Mesenchymal stem cell (in vitro differentiated cells and primary cell): Measurements from ENCODE around the gene ZFYVE26. TPM values are rescaled to one million over a fixed set of nuclear protein-coding genes. Genes with fewer than 3 reads are reported as not detected.

Experiments used
- DNase-seq: peaks from one replicate; pipeline ENCODE4 v3.0.0-alpha.2; 2013
- H2AFZ ChIP-seq: one replicate; pipeline ENCODE4 v1.6.1; 2013; ENCODE audit warnings: low read depth, mild to moderate bottlenecking, control low read depth, inconsistent platforms, low read length, moderate library complexity
- H2AK5ac ChIP-seq: 2 replicates; pipeline ENCODE4 v1.6.1; 2013; ENCODE audit warnings: low read length, moderate library complexity, mild to moderate bottlenecking, inconsistent platforms; ENCODE audit not compliant: severe bottlenecking
- H2BK120ac ChIP-seq: one replicate; pipeline ENCODE4 v1.6.1; 2013; ENCODE audit warnings: low read depth, mild to moderate bottlenecking, inconsistent platforms, low read length, moderate library complexity
- H2BK12ac ChIP-seq, 2 experiments: one replicate each; pipeline ENCODE4 v1.6.1; 2013; ENCODE audit warnings: inconsistent platforms in 2 of 2, low read length in 2 of 2, mild to moderate bottlenecking in 2 of 2, moderate library complexity in 2 of 2, control low read depth in 1 of 2
- H2BK15ac ChIP-seq: one replicate; pipeline ENCODE4 v1.6.1; 2013; ENCODE audit warnings: mild to moderate bottlenecking, low read depth, inconsistent platforms; ENCODE audit not compliant: poor library complexity, severe bottlenecking
- H2BK5ac ChIP-seq: 2 replicates; pipeline ENCODE4 v1.6.1; 2013; ENCODE audit warnings: low read depth, mild to moderate bottlenecking, low read length, control low read depth, inconsistent platforms; ENCODE audit not compliant: poor library complexity, severe bottlenecking
- H3K14ac ChIP-seq, 2 experiments: one replicate each; pipeline ENCODE4 v1.6.1; 2013; ENCODE audit warnings: inconsistent platforms in 2 of 2, low read length in 2 of 2, control low read depth in 1 of 2, mild to moderate bottlenecking in 1 of 2, moderate library complexity in 1 of 2
- H3K18ac ChIP-seq, 2 experiments: one replicate each; pipeline ENCODE4 v1.6.1; 2013; ENCODE audit warnings: inconsistent platforms in 2 of 2, low read length in 2 of 2, control low read depth in 1 of 2, low read depth in 1 of 2, mild to moderate bottlenecking in 1 of 2
- H3K23ac ChIP-seq, 2 experiments: one replicate each; pipeline ENCODE4 v1.6.1; 2013; ENCODE audit warnings: inconsistent platforms in 2 of 2, low read length in 2 of 2, mild to moderate bottlenecking in 2 of 2, moderate library complexity in 2 of 2, control low read depth in 1 of 2
- H3K27ac ChIP-seq: 2 replicates; pipeline ENCODE4 v1.5.1; 2013; ENCODE audit warnings: mild to moderate bottlenecking, moderate library complexity, low read length, control low read depth, inconsistent platforms; ENCODE audit not compliant: poor library complexity, severe bottlenecking
- H3K27me3 ChIP-seq, 2 experiments: 2 replicates each; pipeline versions ENCODE4 v1.6.1 to v1.7.0; 2013; ENCODE audit warnings: low read length in 2 of 2, mild to moderate bottlenecking in 2 of 2, moderate library complexity in 2 of 2, control low read depth in 1 of 2, inconsistent platforms in 1 of 2; ENCODE audit not compliant: control insufficient read depth in 1 of 2, insufficient read depth in 1 of 2
- H3K36me3 ChIP-seq, 2 experiments: 2 replicates each; pipeline versions ENCODE4 v1.6.1 to v1.7.0; 2013; ENCODE audit warnings: low read length in 2 of 2, control low read depth in 1 of 2, inconsistent platforms in 1 of 2, low read depth in 1 of 2, mild to moderate bottlenecking in 1 of 2; ENCODE audit not compliant: insufficient read depth in 2 of 2, control insufficient read depth in 1 of 2
- H3K4ac ChIP-seq, 2 experiments: one replicate each; pipeline ENCODE4 v1.6.1; 2013; ENCODE audit warnings: inconsistent platforms in 2 of 2, low read length in 2 of 2, mild to moderate bottlenecking in 2 of 2, moderate library complexity in 2 of 2, control low read depth in 1 of 2, low read depth in 1 of 2
- H3K4me1 ChIP-seq: 2 replicates; pipeline ENCODE4 v1.6.1; 2013; ENCODE audit warnings: low read depth, low read length, control low read depth; ENCODE audit not compliant: control insufficient read depth, insufficient read depth
- H3K4me2 ChIP-seq: 2 replicates; pipeline ENCODE4 v1.6.1; 2013; ENCODE audit warnings: low read length, mild to moderate bottlenecking, inconsistent platforms; ENCODE audit not compliant: poor library complexity, severe bottlenecking
- H3K4me3 ChIP-seq, 2 experiments: 2 replicates each; pipeline versions ENCODE4 v1.5.1 to v1.7.0; 2013; ENCODE audit warnings: low read length in 2 of 2, mild to moderate bottlenecking in 2 of 2, control low read depth in 1 of 2, low read depth in 1 of 2; ENCODE audit not compliant: insufficient read depth in 1 of 2
- H3K79me1 ChIP-seq: replicated peaks from 2 replicates; pipeline ENCODE4 v1.6.1; 2013; ENCODE audit warnings: mild to moderate bottlenecking, control low read depth, low read length, inconsistent platforms; ENCODE audit not compliant: poor library complexity, severe bottlenecking
- H3K9ac ChIP-seq: 2 replicates; pipeline ENCODE4 v1.7.0; 2013; ENCODE audit warnings: mild to moderate bottlenecking, low read length, moderate library complexity
- H3K9me3 ChIP-seq: 2 replicates; pipeline ENCODE4 v1.7.0; 2013; ENCODE audit warnings: mild to moderate bottlenecking, low read length; ENCODE audit not compliant: control insufficient read depth
- H4K8ac ChIP-seq: one replicate; pipeline ENCODE4 v1.6.1; 2013; ENCODE audit warnings: inconsistent platforms, mild to moderate bottlenecking, low read length, moderate library complexity
- H4K91ac ChIP-seq: one replicate; pipeline ENCODE4 v1.6.1; 2013; ENCODE audit warnings: mild to moderate bottlenecking, low read length, inconsistent platforms
- WGBS: methylation state at CpG from one replicate; pipeline ENCODE4 v1.1.7; 2013; ENCODE audit warnings: mixed read lengths; 5-methylcytosine and 5-hydroxymethylcytosine counted together
- polyA plus RNA-seq, 2 experiments: library from polyadenylated mRNA; stranded (reverse); fragments of 200-250 nt; gene quantifications; one replicate each; pipeline ENCODE4 v1.2.3, GENCODE V29; 2013

The ZFYVE26 gene
- polyA plus RNA-seq (2013, experiment 1 of 2), result 11.4 TPM
- 9.5 TPM for polyA plus RNA-seq (2013, experiment 2 of 2)

DNA sequence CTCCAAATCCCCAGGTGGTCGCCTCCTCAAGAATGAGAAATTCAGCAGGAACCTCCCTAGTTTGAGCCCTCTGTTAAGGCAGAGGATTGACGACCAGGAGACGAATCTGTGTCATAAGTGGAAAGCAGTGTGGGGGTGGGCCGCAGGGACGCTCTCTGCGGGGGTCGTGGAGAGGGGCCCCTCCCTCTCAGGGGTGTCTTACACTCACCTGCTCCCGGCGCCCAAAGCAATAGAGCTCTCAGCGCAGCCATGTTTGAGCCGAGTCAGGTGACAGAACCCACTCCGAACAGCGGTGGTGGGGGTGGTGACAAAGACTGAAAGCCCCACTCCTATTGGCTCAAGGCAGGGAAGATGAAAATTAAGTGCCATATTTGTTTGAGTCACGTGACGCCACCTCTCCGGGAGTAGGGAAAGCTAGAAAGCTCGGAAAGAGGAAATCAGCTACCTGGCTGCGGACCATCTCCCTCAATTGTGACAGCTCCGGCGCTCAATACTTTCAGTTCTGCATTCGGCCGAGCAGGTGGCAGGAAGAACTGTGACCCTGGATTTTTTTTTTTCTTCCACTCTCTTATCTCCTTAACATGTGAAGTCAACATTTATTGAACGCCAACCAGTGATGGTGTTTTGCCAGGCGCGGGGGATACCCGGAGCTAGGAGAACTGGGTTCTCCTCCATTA lies at the start of gene ZFYVE26:
ZFYVE26 (minus strand) TSS at position 265 of the 677 bp plus-strand sequence. CDS start 627 bp downstream, outside the sequence.
- Histone ChIP-seq H3K79me1 (peaks cover 15% of the 10 kb centered on the region), H3K4me1 (peaks cover 6% of the 10 kb centered on the region), H2BK12ac (no peak within 1 kb of the TSS), H2BK120ac (no peak within 1 kb of the TSS), H3K18ac (peak within 1 kb of the TSS; percentile 52 to 67), H3K27ac (peak within 1 kb of the TSS; percentile 76), H4K8ac (peak within 1 kb of the TSS; percentile 86), H2AK5ac (no peak within 1 kb of the TSS), H3K4ac (peak within 1 kb of the TSS; percentile 42 to 61), H3K4me2 (peak within 1 kb of the TSS; percentile 92), H3K14ac (no peak within 1 kb of the TSS), H3K4me3 (peak within 1 kb of the TSS; percentile 85 to 93), H3K36me3 (peaks cover 0 to 23% of the 10 kb centered on the region in 2 experiments), H2BK5ac (no peak within 1 kb of the TSS), H4K91ac (peak within 1 kb of the TSS; percentile 27), H2AFZ (peak within 1 kb of the TSS; percentile 66), H2BK15ac (no peak within 1 kb of the TSS), H3K27me3 (no peaks in the 10 kb centered on the region), H3K9me3 (no peaks in the 10 kb centered on the region), H3K23ac (no peak within 1 kb of the TSS), H3K9ac (peak within 1 kb of the TSS; percentile 95)
- peak; percentile 96 for DNase-seq
- WGBS, result 2% methylated on average over 26 of the region's 26 CpGs

DNA sequence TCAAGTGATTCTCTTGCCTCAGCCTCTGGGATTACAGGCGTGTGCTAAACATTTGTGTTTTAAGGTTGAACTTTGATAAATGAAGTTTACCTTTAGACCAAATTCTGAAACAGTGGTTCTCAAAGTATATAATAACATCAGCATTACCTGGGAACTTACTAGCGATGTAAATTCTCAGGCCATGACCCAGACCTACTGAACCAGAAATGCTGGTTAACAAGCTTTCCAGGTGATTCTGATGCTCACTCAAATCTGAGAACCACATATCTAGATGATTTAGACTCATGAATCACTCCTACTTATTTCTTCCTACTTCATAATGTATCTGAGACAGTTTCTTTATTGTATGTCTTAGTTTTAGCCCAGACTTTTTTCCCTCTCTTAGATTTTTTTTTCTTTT lies 46.8 kb upstream of the ZFYVE26 start:
- no peak overlapping the region for H3K4me3 ChIP-seq

DNA sequence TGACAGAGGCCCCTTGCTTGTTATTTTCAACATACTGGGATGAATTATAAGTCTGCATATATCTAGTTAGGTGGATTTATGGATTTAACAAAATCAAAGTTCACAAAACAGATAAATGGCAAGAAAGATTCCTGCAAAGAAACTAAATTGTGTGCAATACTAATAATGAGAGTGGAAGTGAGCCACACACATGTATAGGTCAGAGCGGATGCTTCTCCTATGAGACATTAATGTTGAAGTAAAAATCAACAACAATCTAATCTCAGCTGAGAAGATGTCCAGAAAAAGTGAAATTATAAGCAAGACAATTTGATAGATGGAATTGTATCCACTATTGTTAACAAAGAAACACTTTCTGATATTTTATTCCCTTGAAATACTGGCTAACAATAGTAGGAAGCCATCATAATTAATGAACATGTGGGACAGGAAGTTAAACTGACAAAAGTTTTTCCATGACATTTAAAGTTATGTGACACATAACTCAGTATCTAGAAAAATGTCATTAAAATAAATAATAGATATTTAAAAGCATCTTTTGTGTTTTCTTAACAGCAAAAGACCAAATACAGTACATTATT lies 42.9 kb upstream of the ZFYVE26 start:
- no peak overlapping the region for H3K14ac ChIP-seq
- H3K4me3 ChIP-seq, result no peak overlapping the region
- no peak overlapping the region for H2BK120ac ChIP-seq
- no peak overlapping the region for H3K18ac ChIP-seq
- H3K27me3 ChIP-seq, result no peaks in the 10 kb centered on the region
- H2BK5ac ChIP-seq, result no peak overlapping the region
- H3K36me3 ChIP-seq, result no peaks in the 10 kb centered on the region
- H2BK12ac ChIP-seq, result no peak overlapping the region
- H3K9ac ChIP-seq, result no peak overlapping the region
- no peaks in the 10 kb centered on the region for H3K79me1 ChIP-seq
- DNase-seq, result no peak
- no peak overlapping the region for H3K4me2 ChIP-seq
- H3K23ac ChIP-seq, result no peak overlapping the region
- H4K8ac ChIP-seq, result no peak overlapping the region
- no peak overlapping the region for H3K27ac ChIP-seq
- H2AK5ac ChIP-seq, result no peak overlapping the region
- H3K4ac ChIP-seq, result no peak overlapping the region
- no peaks in the 10 kb centered on the region for H3K9me3 ChIP-seq
- no peak overlapping the region for H4K91ac ChIP-seq
- no CpG with 5 or more reads among the region's 1 CpG for WGBS
- H2BK15ac ChIP-seq, result no peak overlapping the region
- H3K4me1 ChIP-seq, result no peaks in the 10 kb centered on the region
- H2AFZ ChIP-seq, result no peak overlapping the region

More for the DNA sequence above, 46.8 kb upstream of the ZFYVE26 start:
- H3K18ac ChIP-seq, result no peak overlapping the region
- H3K23ac ChIP-seq, result no peak overlapping the region
- H3K4me1 ChIP-seq, result no peaks in the 10 kb centered on the region
- no peak overlapping the region for H2AFZ ChIP-seq
- H3K4ac ChIP-seq, result no peak overlapping the region
- H2BK15ac ChIP-seq, result no peak overlapping the region
- no peaks in the 10 kb centered on the region for H3K79me1 ChIP-seq
- H3K9ac ChIP-seq, result no peak overlapping the region
- peaks cover 0 to 2% of the 10 kb centered on the region in 2 experiments for H3K36me3 ChIP-seq
- H4K91ac ChIP-seq, result no peak overlapping the region
- no peak overlapping the region for H4K8ac ChIP-seq
- WGBS, result 100% methylated on average over 1 of the region's 2 CpGs
- H3K27ac ChIP-seq, result no peak overlapping the region
- no peak overlapping the region for H2AK5ac ChIP-seq
- H3K14ac ChIP-seq, result no peak overlapping the region
- no peaks in the 10 kb centered on the region for H3K9me3 ChIP-seq
- H2BK12ac ChIP-seq, result no peak overlapping the region
- H2BK120ac ChIP-seq, result no peak overlapping the region
- H2BK5ac ChIP-seq, result no peak overlapping the region
- no peak overlapping the region for H3K4me2 ChIP-seq
- H3K27me3 ChIP-seq, result no peaks in the 10 kb centered on the region
- DNase-seq, result no peak

DNA sequence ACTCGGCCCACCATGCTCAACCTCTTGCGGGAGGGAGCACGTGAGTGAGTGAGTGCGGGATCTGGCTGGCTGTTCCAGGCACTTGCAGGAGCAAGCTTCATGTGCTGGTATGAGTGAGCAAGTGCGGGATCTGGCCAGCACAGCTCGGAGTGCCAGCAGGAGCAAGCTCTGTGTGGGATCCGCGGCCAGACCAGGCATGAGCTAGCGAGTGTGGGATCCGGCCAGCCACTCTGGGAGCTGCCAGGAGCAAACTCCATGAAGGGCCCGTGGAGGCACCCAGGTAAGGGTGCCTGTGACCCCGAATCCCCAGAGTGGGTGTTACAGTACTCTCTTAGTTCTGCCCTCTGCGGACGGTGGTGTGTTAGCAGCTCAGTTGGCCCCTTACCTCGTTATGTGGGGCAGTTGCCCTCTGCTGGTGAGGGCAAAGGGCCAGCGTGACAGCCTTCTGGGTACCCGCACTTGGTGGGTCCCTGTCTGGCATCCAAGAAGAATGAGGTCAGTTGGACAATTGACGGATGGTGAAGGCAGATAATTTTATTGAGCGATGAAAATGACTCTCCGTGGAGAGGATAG lies 41.5 kb upstream of the ZFYVE26 start:
- no peak overlapping the region for H2AK5ac ChIP-seq
- H3K9me3 ChIP-seq, result no peaks in the 10 kb centered on the region
- H3K27me3 ChIP-seq, result no peaks in the 10 kb centered on the region
- WGBS, result 95% methylated on average over 20 of the region's 20 CpGs
- H3K4me3 ChIP-seq, result no peak overlapping the region
- H2BK12ac ChIP-seq, result no peak overlapping the region
- no peak overlapping the region for H4K91ac ChIP-seq
- no peaks in the 10 kb centered on the region for H3K79me1 ChIP-seq
- peak overlapping the region in 1 of 2 experiments; percentile 40 for H3K18ac ChIP-seq
- H3K9ac ChIP-seq, result no peak overlapping the region
- no peak overlapping the region for H3K4me2 ChIP-seq
- H2BK15ac ChIP-seq, result no peak overlapping the region
- no peak overlapping the region for H4K8ac ChIP-seq
- no peaks in the 10 kb centered on the region for H3K4me1 ChIP-seq
- no peak overlapping the region for H2AFZ ChIP-seq
- H3K4ac ChIP-seq, result no peak overlapping the region
- H3K23ac ChIP-seq, result no peak overlapping the region
- no peak overlapping the region for H2BK120ac ChIP-seq
- no peak overlapping the region for H2BK5ac ChIP-seq
- H3K27ac ChIP-seq, result no peak overlapping the region
- H3K36me3 ChIP-seq, result no peaks in the 10 kb centered on the region
- no peak for DNase-seq
- H3K14ac ChIP-seq, result no peak overlapping the region
